ENCODE data around the gene ISL2. TPM values are rescaled to one million over a fixed set of nuclear protein-coding genes. Genes with fewer than 3 reads are reported as not detected.
A peak's percentile ranks its signal among the peaks of the same experiment; 100 is the strongest.

ISL2 gene
- polyA plus RNA-seq, 6 donors from 2014 or later, result not detected

- Mint-ChIP-seq H3K4me3 (no peak overlapping the region), H3K27me3 (peaks cover 24 to 41% (median 35%) of the 10 kb centered on the region in 3 donors)
Measured at GRCh38 chr15:76349301-76350070, 12.9 kb downstream of the ISL2 start.

GRCh38 chr15:76353023-76353577 is 16.5 kb downstream of the ISL2 start:
- Mint-ChIP-seq H3K4me1 (no peaks in the 10 kb centered on the region), H3K36me3 (peaks cover 0 to 20% of the 10 kb centered on the region in 2 donors), H3K4me3 (no peak overlapping the region), H3K9me3 (no peaks in the 10 kb centered on the region), H3K27me3 (peaks cover 3 to 23% (median 17%) of the 10 kb centered on the region in 3 donors), H3K27ac (no peak overlapping the region)
- DNase-seq (no peak), ATAC-seq (ENCODE audit: low read depth in 2 of 2) (no peak)

More at GRCh38 chr15:76349301-76350070, 12.9 kb downstream of the ISL2 start:
- Mint-ChIP-seq H3K27ac (no peak overlapping the region), H3K36me3 (peaks cover 9 to 10% of the 10 kb centered on the region in 2 donors), H3K4me1 (peaks cover 8 to 17% (median 14%) of the 10 kb centered on the region in 3 donors), H3K9me3 (peaks cover 0 to 4% (median 0%) of the 10 kb centered on the region in 7 donors)
- no peak for ATAC-seq (ENCODE audit: low read depth in 2 of 2)
- no peak for DNase-seq

- Mint-ChIP-seq H3K36me3 (peaks cover 0 to 26% of the 10 kb centered on the region in 2 donors), H3K27ac (no peak overlapping the region), H3K4me3 (no peak overlapping the region), H3K4me1 (no peaks in the 10 kb centered on the region), H3K27me3 (peaks cover 0 to 20% (median 13%) of the 10 kb centered on the region in 3 donors), H3K9me3 (no peaks in the 10 kb centered on the region)
- DNase-seq (no peak), ATAC-seq (ENCODE audit: low read depth in 2 of 2) (no peak)
Measured at GRCh38 chr15:76353903-76354302, 17.3 kb downstream of the ISL2 start.

- no peaks in the 10 kb centered on the region for H3K4me1 Mint-ChIP-seq
- H3K4me3 Mint-ChIP-seq, result no peak overlapping the region
- H3K27ac Mint-ChIP-seq, result peak overlapping the region in 1 of 6 donors; percentile 93
- ATAC-seq (ENCODE audit: low read depth in 2 of 2) (no peak), DNase-seq (no peak)
- peaks cover 0 to 13% (median 8%) of the 10 kb centered on the region in 3 donors for H3K27me3 Mint-ChIP-seq
- peaks cover 0 to 30% of the 10 kb centered on the region in 2 donors for H3K36me3 Mint-ChIP-seq
- no peaks in the 10 kb centered on the region for H3K9me3 Mint-ChIP-seq
Measured at GRCh38 chr15:76354823-76355440, 18.4 kb downstream of the ISL2 start.

GRCh38 chr15:76358453-76358852 is 21.9 kb downstream of the ISL2 start:
- ATAC-seq (ENCODE audit: low read depth in 2 of 2) (no peak), DNase-seq (no peak)
- no peak overlapping the region for H3K4me3 Mint-ChIP-seq
- H3K27ac Mint-ChIP-seq, result no peak overlapping the region
- H3K36me3 Mint-ChIP-seq, result peaks cover 0 to 26% of the 10 kb centered on the region in 2 donors
- H3K27me3 Mint-ChIP-seq, result peaks cover 0 to 8% (median 4%) of the 10 kb centered on the region in 3 donors
- H3K9me3 Mint-ChIP-seq, result no peaks in the 10 kb centered on the region
- H3K4me1 Mint-ChIP-seq, result no peaks in the 10 kb centered on the region

GRCh38 chr15:76359152-76359551 is 22.6 kb downstream of the ISL2 start:
- no peak overlapping the region for H3K4me3 Mint-ChIP-seq

GRCh38 chr15:76360416-76360815 is 23.8 kb downstream of the ISL2 start:
- ATAC-seq (ENCODE audit: low read depth in 2 of 2) (no peak), DNase-seq (no peak)
- Mint-ChIP-seq H3K9me3 (no peaks in the 10 kb centered on the region), H3K36me3 (peaks cover 0 to 33% of the 10 kb centered on the region in 2 donors), H3K4me1 (no peaks in the 10 kb centered on the region), H3K27me3 (peaks cover 0 to 8% (median 4%) of the 10 kb centered on the region in 3 donors), H3K27ac (no peak overlapping the region), H3K4me3 (no peak overlapping the region)

More at GRCh38 chr15:76359152-76359551, 22.6 kb downstream of the ISL2 start:
- Mint-ChIP-seq H3K4me1 (no peaks in the 10 kb centered on the region), H3K36me3 (peaks cover 0 to 30% of the 10 kb centered on the region in 2 donors), H3K27me3 (peaks cover 0 to 8% (median 4%) of the 10 kb centered on the region in 3 donors), H3K9me3 (no peaks in the 10 kb centered on the region), H3K27ac (peak overlapping the region in 1 of 6 donors; percentile 15)
- no peak for ATAC-seq (ENCODE audit: low read depth in 2 of 2)
- no peak for DNase-seq

GRCh38 chr15:76363251-76363650 is 26.7 kb downstream of the ISL2 start:
- Mint-ChIP-seq H3K36me3 (peaks cover 0 to 28% of the 10 kb centered on the region in 2 donors), H3K4me1 (no peaks in the 10 kb centered on the region), H3K4me3 (no peak overlapping the region), H3K27ac (no peak overlapping the region), H3K9me3 (no peaks in the 10 kb centered on the region), H3K27me3 (no peaks in the 10 kb centered on the region)
- ATAC-seq (ENCODE audit: low read depth in 2 of 2), result no peak
- DNase-seq, result no peak

GRCh38 chr15:76366714-76367113 is 30.1 kb downstream of the ISL2 start:
- peaks cover under 1 to 17% of the 10 kb centered on the region in 2 donors for H3K36me3 Mint-ChIP-seq
- H3K27me3 Mint-ChIP-seq, result no peaks in the 10 kb centered on the region
- ATAC-seq (ENCODE audit: low read depth in 2 of 2), result no peak
- no peaks in the 10 kb centered on the region for H3K4me1 Mint-ChIP-seq
- H3K4me3 Mint-ChIP-seq, result no peak overlapping the region
- no peaks in the 10 kb centered on the region for H3K9me3 Mint-ChIP-seq
- no peak overlapping the region for H3K27ac Mint-ChIP-seq
- no peak for DNase-seq

GRCh38 chr15:76368122-76368621 is 31.6 kb downstream of the ISL2 start:
- DNase-seq (no peak), ATAC-seq (ENCODE audit: low read depth in 2 of 2) (no peak)
- no peak overlapping the region for H3K27ac Mint-ChIP-seq
- H3K36me3 Mint-ChIP-seq, result peaks cover 10 to 25% of the 10 kb centered on the region in 2 donors
- no peaks in the 10 kb centered on the region for H3K27me3 Mint-ChIP-seq
- no peaks in the 10 kb centered on the region for H3K9me3 Mint-ChIP-seq
- H3K4me1 Mint-ChIP-seq, result no peaks in the 10 kb centered on the region
- H3K4me3 Mint-ChIP-seq, result no peak overlapping the region

GRCh38 chr15:76376029-76376428 is 39.5 kb downstream of the ISL2 start:
- no peak overlapping the region for H3K27ac Mint-ChIP-seq
- no peak overlapping the region for H3K4me3 Mint-ChIP-seq
- no peaks in the 10 kb centered on the region for H3K27me3 Mint-ChIP-seq
- ATAC-seq (ENCODE audit: low read depth in 2 of 2) (no peak), DNase-seq (no peak)
- H3K4me1 Mint-ChIP-seq, result no peaks in the 10 kb centered on the region
- peaks cover 26 to 28% of the 10 kb centered on the region in 2 donors for H3K36me3 Mint-ChIP-seq
- peaks cover 0 to 3% (median 0%) of the 10 kb centered on the region in 7 donors for H3K9me3 Mint-ChIP-seq

GRCh38 chr15:76376816-76377215 is 40.2 kb downstream of the ISL2 start:
- Mint-ChIP-seq H3K4me1 (no peaks in the 10 kb centered on the region), H3K27ac (no peak overlapping the region), H3K36me3 (peaks cover 24 to 27% of the 10 kb centered on the region in 2 donors), H3K4me3 (no peak overlapping the region), H3K9me3 (peaks cover 0 to 3% (median 0%) of the 10 kb centered on the region in 7 donors), H3K27me3 (no peaks in the 10 kb centered on the region)
- ATAC-seq (ENCODE audit: low read depth in 2 of 2) (no peak), DNase-seq (no peak)

- no peaks in the 10 kb centered on the region for H3K4me1 Mint-ChIP-seq
- no peak for ATAC-seq (ENCODE audit: low read depth in 2 of 2)
- H3K9me3 Mint-ChIP-seq, result peaks cover 0 to 3% (median 0%) of the 10 kb centered on the region in 7 donors
- DNase-seq, result no peak
- no peak overlapping the region for H3K4me3 Mint-ChIP-seq
- peaks cover 20 to 23% of the 10 kb centered on the region in 2 donors for H3K36me3 Mint-ChIP-seq
- H3K27me3 Mint-ChIP-seq, result no peaks in the 10 kb centered on the region
- no peak overlapping the region for H3K27ac Mint-ChIP-seq
Measured at GRCh38 chr15:76377217-76377616, 40.6 kb downstream of the ISL2 start.

Data from naive B cell (primary cell).